SH-SY5Y (cell line): ENCODE measurements around the gene PHF19.

Experiments
- GATA2 ChIP-seq: IDR thresholded peaks from 2 replicates; pipeline ENCODE4 v1.6.1; 2011; ENCODE audit warnings: mild to moderate bottlenecking, low read depth, low read length
- GATA3 ChIP-seq: IDR thresholded peaks from 2 replicates; pipeline ENCODE4 v1.6.1; 2011; ENCODE audit warnings: low read depth, mild to moderate bottlenecking, low read length, moderate library complexity

PHF19 gene

GRCh38 chr9:120916991-120917880 lies 40.2 kb upstream of the PHF19 start:
- TF ChIP-seq GATA3, result no peak
- no peak for TF ChIP-seq GATA2

- TF ChIP-seq GATA3, result no peak
- TF ChIP-seq GATA2, result no peak
Measured at GRCh38 chr9:120916588-120916987, 39.6 kb upstream of the PHF19 start.

- no peak for TF ChIP-seq GATA2
- no peak for TF ChIP-seq GATA3
Measured at GRCh38 chr9:120915854-120916470, 39.0 kb upstream of the PHF19 start.

- TF ChIP-seq GATA2 (no peak), GATA3 (no peak)
Measured at GRCh38 chr9:120914953-120915352, 38.0 kb upstream of the PHF19 start.

GRCh38 chr9:120914396-120914795 lies 37.4 kb upstream of the PHF19 start:
- TF ChIP-seq GATA3 (no peak), GATA2 (no peak)

- no peak for TF ChIP-seq GATA3
- no peak for TF ChIP-seq GATA2
Measured at GRCh38 chr9:120913647-120914264, 36.8 kb upstream of the PHF19 start.

GRCh38 chr9:120912958-120913646 lies 36.1 kb upstream of the PHF19 start:
- no peak for TF ChIP-seq GATA3
- no peak for TF ChIP-seq GATA2

GRCh38 chr9:120911295-120911837 lies 34.4 kb upstream of the PHF19 start:
- no peak for TF ChIP-seq GATA2
- TF ChIP-seq GATA3, result no peak

GRCh38 chr9:120910643-120911042 lies 33.7 kb upstream of the PHF19 start:
- TF ChIP-seq GATA2 (no peak), GATA3 (no peak)

- TF ChIP-seq GATA3 (no peak), GATA2 (no peak)
Measured at GRCh38 chr9:120909904-120910303, 32.9 kb upstream of the PHF19 start.

GRCh38 chr9:120905315-120906164 lies 28.6 kb upstream of the PHF19 start:
- no peak for TF ChIP-seq GATA3
- TF ChIP-seq GATA2, result no peak

GRCh38 chr9:120904978-120905301 lies 28.0 kb upstream of the PHF19 start:
- TF ChIP-seq GATA2 (no peak), GATA3 (no peak)

- TF ChIP-seq GATA2 (no peak), GATA3 (no peak)
Measured at GRCh38 chr9:120904061-120904977, 27.3 kb upstream of the PHF19 start.
